SK-N-MC (cell line): ENCODE data around the gene NES.

Source experiments
- EZH2 ChIP-seq: fragments of 200-600 bp; sonication (generic); IDR thresholded peaks from one replicate; pipeline ENCODE4 v1.6.1; 2017; ENCODE audit warnings: antibody characterized with exemption
- FOXP2 ChIP-seq: optimal IDR thresholded peaks from 2 replicates; pipeline ENCODE3; 2011; ENCODE audit warnings: mild to moderate bottlenecking, moderate library complexity; ENCODE audit not compliant: insufficient read depth; ENCODE audit errors: extremely low read length, control extremely low read depth
- POLR2AphosphoS5 ChIP-seq: IDR thresholded peaks from 2 replicates; pipeline ENCODE4 v1.6.1; 2012; ENCODE audit warnings: mild to moderate bottlenecking, low read depth, low read length, borderline replicate concordance

GRCh38 chr1:156673387-156674121 lies 3.7 kb downstream of the NES start:
- TF ChIP-seq FOXP2 (no peak), EZH2 (no peak), POLR2AphosphoS5 (no peak)
